NT2/D1 (cell line): ENCODE results near the gene GORASP1.

Experiments used
- SUZ12 ChIP-seq: IDR thresholded peaks from 2 replicates; pipeline ENCODE4 v1.6.1; 2011; ENCODE audit not compliant: insufficient read length, insufficient read depth; ENCODE audit errors: extremely low read depth
- YY1 ChIP-seq: IDR thresholded peaks from 2 replicates; pipeline ENCODE4 v1.6.1; 2011; ENCODE audit not compliant: insufficient read length, insufficient read depth
- ZNF274 ChIP-seq: IDR thresholded peaks from 2 replicates; pipeline ENCODE4 v1.6.1; 2011; ENCODE audit warnings: mild to moderate bottlenecking, low read depth, low read length

GRCh38 chr3:39137991-39138803 lies 30.8 kb upstream of the GORASP1 start:
- TF ChIP-seq SUZ12 (no peak), ZNF274 (no peak), YY1 (no peak)
